GM21367 (cell line): Measurements from ENCODE around the gene IL9.

ENCODE experiments used
- ATAC-seq: cut with Tn5 transposase; IDR thresholded peaks from one replicate; pipeline ENCODE4 v1.9.1; 2021; ENCODE audit not compliant: unreplicated experiment

Gene IL9

GRCh38 chr5:135895474-135896006 is at the start of gene IL9:
Gene IL9, minus strand, starts transcription at chr5:135895841. Its CDS starts 25 bp downstream, at chr5:135895816.
- no peak for ATAC-seq

GRCh38 chr5:135944967-135945560 is 49.4 kb upstream of the IL9 start:
- ATAC-seq: no peak

- ATAC-seq: no peak
Observed at GRCh38 chr5:135944564-135944963, 48.9 kb upstream of the IL9 start.

- no peak for ATAC-seq
Observed at GRCh38 chr5:135942202-135942771, 46.6 kb upstream of the IL9 start.

- no peak for ATAC-seq
Observed at GRCh38 chr5:135941711-135942110, 46.1 kb upstream of the IL9 start.

- no peak for ATAC-seq
Observed at GRCh38 chr5:135937245-135937911, 41.7 kb upstream of the IL9 start.

- ATAC-seq: no peak
Observed at GRCh38 chr5:135934939-135935338, 39.3 kb upstream of the IL9 start.

GRCh38 chr5:135930949-135931295 is 35.3 kb upstream of the IL9 start:
- no peak for ATAC-seq

GRCh38 chr5:135930029-135930948 is 34.6 kb upstream of the IL9 start:
- ATAC-seq: no peak

- no peak for ATAC-seq
Observed at GRCh38 chr5:135921388-135921787, 25.7 kb upstream of the IL9 start.

- ATAC-seq: no peak
Observed at GRCh38 chr5:135920199-135920598, 24.6 kb upstream of the IL9 start.

- no peak for ATAC-seq
Observed at GRCh38 chr5:135916638-135917263, 21.1 kb upstream of the IL9 start.

- no peak for ATAC-seq
Observed at GRCh38 chr5:135915466-135916001, 19.9 kb upstream of the IL9 start.

GRCh38 chr5:135913713-135914626 is 18.3 kb upstream of the IL9 start:
- ATAC-seq: no peak

GRCh38 chr5:135905144-135905543 is 9.5 kb upstream of the IL9 start:
- no peak for ATAC-seq

GRCh38 chr5:135901633-135902032 is 6.0 kb upstream of the IL9 start:
- ATAC-seq: no peak

GRCh38 chr5:135900276-135900675 is 4.6 kb upstream of the IL9 start:
- no peak for ATAC-seq

GRCh38 chr5:135898651-135899050 is 3.0 kb upstream of the IL9 start:
- no peak for ATAC-seq

GRCh38 chr5:135894789-135895188 is 852 bp downstream of the IL9 start:
- no peak for ATAC-seq

- ATAC-seq: no peak
Observed at GRCh38 chr5:135894276-135894675, 1.4 kb downstream of the IL9 start.
